Body of pancreas (tissue), 4 donors: ENCODE data around the gene TMED5.

Source experiments
- CTCF ChIP-seq, 7 experiments: fragments of 450-650 bp in 4 of 7; fragments of 200-600 bp in 3 of 7; sonication (generic) in 3 of 7; IDR thresholded peaks; one replicate each; pipeline ENCODE4 v1.5.1; 2016 to 2019; ENCODE audit warnings: antibody characterized with exemption in 7 of 7
- POLR2A ChIP-seq, 3 donors: fragments of 450-650 bp; IDR thresholded peaks; one replicate each; pipeline ENCODE4 v1.6.1; 2016; ENCODE audit warnings: antibody characterized with exemption in 3 of 3, mild to moderate bottlenecking in 2 of 3

GRCh38 chr1:93108335-93108734 is 71.9 kb downstream of the TMED5 start:
- no peak for TF ChIP-seq CTCF (IDR thresholded peaks at IDR 0.05)
- no peak for TF ChIP-seq POLR2A (IDR thresholded peaks at IDR 0.05)
